OCI-LY1 (cell line): Measurements from ENCODE around the gene OR6B3.

Experiments
- H2AFZ ChIP-seq: fragments of 200-600 bp; sonication (generic), shearing (Covaris generic); 2 replicates; pipeline ENCODE4 v1.6.0; 2014; ENCODE audit warnings: antibody characterized with exemption, mild to moderate bottlenecking, low read length
- H3F3A ChIP-seq: fragments of 200-600 bp; sonication (generic), shearing (Covaris generic); 2 replicates; pipeline ENCODE4 v1.6.0; 2014; ENCODE audit warnings: mild to moderate bottlenecking, antibody characterized with exemption, low read length, moderate library complexity; ENCODE audit not compliant: insufficient read depth
- H3K27ac ChIP-seq: fragments of 200-600 bp; sonication (generic); 2 replicates; pipeline ENCODE4 v1.5.1; 2014; ENCODE audit warnings: low read length, mixed run types, mild to moderate bottlenecking, low read depth; ENCODE audit not compliant: poor library complexity, severe bottlenecking
- H3K27me3 ChIP-seq: fragments of 200-600 bp; sonication (generic); 2 replicates; pipeline ENCODE4 v1.6.0; 2014; ENCODE audit warnings: antibody characterized with exemption, mild to moderate bottlenecking, low read length, moderate library complexity; ENCODE audit not compliant: insufficient read depth
- H3K36me3 ChIP-seq: fragments of 200-600 bp; sonication (generic); 2 replicates; pipeline ENCODE4 v1.6.1; 2014; ENCODE audit warnings: mild to moderate bottlenecking, antibody characterized with exemption, low read length, moderate library complexity, mixed read lengths; ENCODE audit not compliant: insufficient read depth
- H3K4me1 ChIP-seq: fragments of 200-600 bp; sonication (generic); 2 replicates; pipeline ENCODE4 v1.5.1; 2014; ENCODE audit warnings: mild to moderate bottlenecking, low read length, moderate library complexity; ENCODE audit not compliant: insufficient read depth, severe bottlenecking
- H3K4me2 ChIP-seq: fragments of 200-600 bp; sonication (generic), shearing (Covaris generic); 2 replicates; pipeline ENCODE4 v1.6.1; 2014; ENCODE audit warnings: low read length
- H3K4me3 ChIP-seq: fragments of 200-600 bp; sonication (generic); 2 replicates; pipeline ENCODE4 v1.5.1; 2014; ENCODE audit warnings: low read length, low read depth, mild to moderate bottlenecking, mixed read lengths; ENCODE audit not compliant: poor library complexity, severe bottlenecking
- H3K79me2 ChIP-seq: fragments of 200-600 bp; shearing (Covaris generic); 2 replicates; pipeline ENCODE4 v1.6.1; 2016; ENCODE audit warnings: mixed run types, low read length, mixed read lengths; ENCODE audit not compliant: insufficient read depth
- H3K9ac ChIP-seq: fragments of 200-600 bp; sonication (generic), shearing (Covaris generic); 2 replicates; pipeline ENCODE4 v1.6.1; 2014; ENCODE audit warnings: mild to moderate bottlenecking, low read length, mixed read lengths
- H3K9me2 ChIP-seq: fragments of 200-600 bp; sonication (generic), shearing (Covaris generic); 2 replicates; pipeline ENCODE4 v1.6.1; 2014; ENCODE audit warnings: low read depth, mild to moderate bottlenecking, low read length, mixed read lengths
- H3K9me3 ChIP-seq: fragments of 200-600 bp; shearing (Covaris generic); 2 replicates; pipeline ENCODE4 v1.6.1; 2014; ENCODE audit warnings: low read length, mixed read lengths
- H4K20me1 ChIP-seq: fragments of 200-600 bp; sonication (generic), shearing (Covaris generic); 2 replicates; pipeline ENCODE4 v1.6.0; 2016; ENCODE audit warnings: mild to moderate bottlenecking, low read length; ENCODE audit not compliant: insufficient read depth
- EZH2 ChIP-seq: fragments of 200-600 bp; sonication (generic), shearing (Covaris generic); IDR thresholded peaks from 2 replicates; pipeline ENCODE4 v1.8.0; 2017; ENCODE audit warnings: borderline replicate concordance, mixed run types, mild to moderate bottlenecking, antibody characterized with exemption, low read length, moderate library complexity, mixed read lengths
- TF ChIP-seq, protein P1 (sequence below): fragments of 200-600 bp; sonication (generic), shearing (Covaris generic); IDR thresholded peaks from 2 replicates; pipeline ENCODE4 v1.5.1; 2017; ENCODE audit warnings: mild to moderate bottlenecking, antibody characterized with exemption, low read length, moderate library complexity, mixed read lengths

OR6B3 gene

DNA sequence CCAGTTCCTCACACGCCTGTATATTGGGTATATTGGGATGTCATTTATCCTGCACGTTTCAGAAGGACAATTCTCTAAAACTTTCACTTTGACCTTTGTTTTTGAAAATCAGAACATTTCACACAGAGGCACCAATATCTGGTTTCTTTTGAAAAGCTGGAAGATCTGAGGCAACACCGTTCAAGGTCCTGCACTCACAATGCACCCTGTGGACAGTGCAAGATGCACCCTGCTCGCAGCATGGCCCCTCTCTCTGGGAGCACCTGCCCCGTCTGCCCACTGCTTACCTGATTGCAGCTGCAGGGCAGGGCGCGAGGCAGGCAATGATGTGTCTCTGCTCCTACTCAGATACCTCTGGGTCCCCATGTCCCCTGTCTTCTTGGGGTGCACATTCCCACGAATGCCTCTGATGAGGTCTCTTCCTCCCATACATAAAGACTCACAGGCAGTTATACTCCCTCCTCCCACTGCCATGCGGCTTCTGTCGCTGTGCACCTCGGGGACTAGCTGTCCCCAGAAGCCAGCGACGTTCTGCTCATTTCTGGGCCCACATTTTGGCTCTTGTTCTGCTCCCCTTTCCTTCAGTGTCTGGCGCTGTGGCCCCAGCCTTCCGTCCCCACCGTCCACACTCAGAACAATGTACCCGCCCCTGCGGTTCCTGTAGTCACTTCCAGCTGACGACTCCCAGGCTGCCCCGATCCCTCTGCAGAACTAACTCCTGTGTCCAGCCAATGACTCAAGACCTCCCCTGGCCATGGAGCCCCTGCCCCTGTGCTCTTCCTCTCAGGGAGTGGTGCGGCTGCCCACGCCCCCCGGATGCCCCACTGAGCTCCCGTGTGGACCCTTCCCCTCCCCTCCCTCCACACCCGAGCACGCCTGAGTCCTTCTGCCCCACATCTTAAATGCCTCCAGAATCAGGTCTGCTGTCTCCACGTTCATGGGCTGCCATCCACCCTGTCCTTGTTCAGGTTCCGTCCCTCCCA is at the start of gene OR6B3:
Gene OR6B3, minus strand, starts transcription at position 349 of the 983 bp plus-strand sequence.
- no peak within 1 kb of the TSS for H3K4me2 ChIP-seq
- H3K9me2 ChIP-seq = no peaks in the 10 kb centered on the region
- H3K9ac ChIP-seq = no peak within 1 kb of the TSS
- H3K4me1 ChIP-seq = no peaks in the 10 kb centered on the region
- no peak for TF ChIP-seq EZH2
- TF ChIP-seq, protein P1, sequence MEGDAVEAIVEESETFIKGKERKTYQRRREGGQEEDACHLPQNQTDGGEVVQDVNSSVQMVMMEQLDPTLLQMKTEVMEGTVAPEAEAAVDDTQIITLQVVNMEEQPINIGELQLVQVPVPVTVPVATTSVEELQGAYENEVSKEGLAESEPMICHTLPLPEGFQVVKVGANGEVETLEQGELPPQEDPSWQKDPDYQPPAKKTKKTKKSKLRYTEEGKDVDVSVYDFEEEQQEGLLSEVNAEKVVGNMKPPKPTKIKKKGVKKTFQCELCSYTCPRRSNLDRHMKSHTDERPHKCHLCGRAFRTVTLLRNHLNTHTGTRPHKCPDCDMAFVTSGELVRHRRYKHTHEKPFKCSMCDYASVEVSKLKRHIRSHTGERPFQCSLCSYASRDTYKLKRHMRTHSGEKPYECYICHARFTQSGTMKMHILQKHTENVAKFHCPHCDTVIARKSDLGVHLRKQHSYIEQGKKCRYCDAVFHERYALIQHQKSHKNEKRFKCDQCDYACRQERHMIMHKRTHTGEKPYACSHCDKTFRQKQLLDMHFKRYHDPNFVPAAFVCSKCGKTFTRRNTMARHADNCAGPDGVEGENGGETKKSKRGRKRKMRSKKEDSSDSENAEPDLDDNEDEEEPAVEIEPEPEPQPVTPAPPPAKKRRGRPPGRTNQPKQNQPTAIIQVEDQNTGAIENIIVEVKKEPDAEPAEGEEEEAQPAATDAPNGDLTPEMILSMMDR = no peak
- no peak within 1 kb of the TSS for H3K4me3 ChIP-seq
- no peaks in the 10 kb centered on the region; the same call in 1 of the 2 replicates for H3K27me3 ChIP-seq
- no peaks in the 10 kb centered on the region for H3K36me3 ChIP-seq
- no peaks in the 10 kb centered on the region for H3F3A ChIP-seq
- no peaks in the 10 kb centered on the region for H3K79me2 ChIP-seq
- no peak within 1 kb of the TSS for H2AFZ ChIP-seq
- H3K9me3 ChIP-seq = no peaks in the 10 kb centered on the region
- H4K20me1 ChIP-seq = no peaks in the 10 kb centered on the region
- H3K27ac ChIP-seq = no peak within 1 kb of the TSS

GRCh38 chr2:240098349-240098748 is 45.0 kb upstream of the OR6B3 start:
- Histone ChIP-seq H3K27me3 (no peaks in the 10 kb centered on the region), H3K9me2 (no peaks in the 10 kb centered on the region)
- TF ChIP-seq, protein P1 = no peak
- TF ChIP-seq EZH2 = no peak

GRCh38 chr2:240095556-240096523 is 42.5 kb upstream of the OR6B3 start:
- Histone ChIP-seq H2AFZ (no peak overlapping the region), H3F3A (no peaks in the 10 kb centered on the region), H4K20me1 (no peaks in the 10 kb centered on the region), H3K9me2 (no peaks in the 10 kb centered on the region), H3K4me3 (no peak overlapping the region), H3K36me3 (no peaks in the 10 kb centered on the region), H3K9ac (no peak overlapping the region), H3K27ac (no peak overlapping the region), H3K27me3 (no peaks in the 10 kb centered on the region), H3K9me3 (peaks cover 2% of the 10 kb centered on the region; the same call in 1 of the 2 replicates), H3K4me2 (no peak overlapping the region), H3K4me1 (no peaks in the 10 kb centered on the region), H3K79me2 (no peaks in the 10 kb centered on the region)
- TF ChIP-seq, protein P1 = no peak
- TF ChIP-seq EZH2 = no peak

More at GRCh38 chr2:240098349-240098748, 45.0 kb upstream of the OR6B3 start:
- Histone ChIP-seq H3F3A (no peaks in the 10 kb centered on the region), H3K9ac (no peak overlapping the region), H3K4me1 (no peaks in the 10 kb centered on the region), H2AFZ (no peak overlapping the region), H3K79me2 (no peaks in the 10 kb centered on the region), H3K36me3 (no peaks in the 10 kb centered on the region), H3K9me3 (peaks cover 2% of the 10 kb centered on the region; the same call in 1 of the 2 replicates), H3K4me3 (no peak overlapping the region), H4K20me1 (no peaks in the 10 kb centered on the region), H3K27ac (no peak overlapping the region), H3K4me2 (no peak overlapping the region)
